ENCODE measurements around the gene BPI. TPM values are rescaled to one million over a fixed set of nuclear protein-coding genes. Genes with fewer than 3 reads are reported as not detected.

BPI gene
- total RNA-seq, 1 experiment from 2014 or later: not detected

GRCh38 chr20:38346741-38347140 is 42.8 kb downstream of the BPI start:
- no peak overlapping the region for H3K27ac Mint-ChIP-seq (ENCODE audit: low read depth, unreplicated experiment)
- peaks cover 28% of the 10 kb centered on the region for H3K27me3 Mint-ChIP-seq (ENCODE audit: insufficient read depth, unreplicated experiment)
- no TSS peak for BruUV-seq (replicated peaks)
- intact Hi-C loops (cut with micrococcal nuclease): no loop called here
- no peaks in the 10 kb centered on the region for H3K36me3 Mint-ChIP-seq (ENCODE audit: insufficient read depth, unreplicated experiment)
- CTCF ChIA-PET: interaction anchor here (0.7 to 1.1 kb wide), 3 partner anchors 10 to 1017 kb away, joined by 3 to 4 read pairs (median 3); no protein-coding TSS in a partner anchor
- H3K4me1 Mint-ChIP-seq (ENCODE audit: insufficient read depth, unreplicated experiment): no peaks in the 10 kb centered on the region
- POLR2A ChIA-PET: no interaction called here
- TF ChIP-seq CTCF (IDR thresholded peaks at IDR 0.05; ENCODE audit: unreplicated experiment): no peak
- H3K9me3 Mint-ChIP-seq (ENCODE audit: unreplicated experiment): no peaks in the 10 kb centered on the region
- H3K4me3 Mint-ChIP-seq (ENCODE audit: unreplicated experiment): no peak overlapping the region
- DNase-seq (ENCODE audit: unreplicated experiment): no peak

DNA sequence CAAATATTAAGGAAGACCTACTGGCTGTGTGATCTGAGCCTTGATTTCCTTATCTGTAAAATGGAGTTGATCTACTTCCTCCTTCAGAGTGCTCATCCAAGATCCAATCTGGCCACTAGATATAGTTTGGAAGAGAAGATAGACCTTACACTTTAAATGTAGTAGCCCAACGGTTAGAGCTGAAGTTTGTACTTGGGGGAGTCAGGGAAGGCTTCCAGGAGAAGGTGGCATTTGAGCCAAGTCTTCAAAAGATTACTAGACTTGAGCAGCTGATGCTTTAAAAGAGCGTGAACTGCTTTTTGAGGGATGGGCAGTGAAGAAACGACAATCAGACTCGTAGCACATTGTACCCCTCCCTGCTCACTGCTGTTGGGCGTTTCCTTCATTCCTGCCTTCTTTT is 45.9 kb downstream of the BPI start:
- Mint-ChIP-seq H3K4me1 (ENCODE audit: insufficient read depth, unreplicated experiment) (no peaks in the 10 kb centered on the region), H3K27ac (ENCODE audit: low read depth, unreplicated experiment) (no peak overlapping the region), H3K9me3 (ENCODE audit: unreplicated experiment) (no peaks in the 10 kb centered on the region), H3K36me3 (ENCODE audit: insufficient read depth, unreplicated experiment) (no peaks in the 10 kb centered on the region), H3K4me3 (ENCODE audit: unreplicated experiment) (no peak overlapping the region), H3K27me3 (ENCODE audit: insufficient read depth, unreplicated experiment) (peaks cover 28% of the 10 kb centered on the region)
- intact Hi-C loops (cut with micrococcal nuclease): no loop called here
- no peak for DNase-seq (ENCODE audit: unreplicated experiment)
- ChIA-PET POLR2A (no interaction called here), CTCF (interaction anchor here (1.8 kb wide), 1 partner anchor 11 kb away, joined by 4 read pairs; no protein-coding TSS in a partner anchor)
- no TSS peak for BruUV-seq (replicated peaks)
- no peak for TF ChIP-seq CTCF (IDR thresholded peaks at IDR 0.05; ENCODE audit: unreplicated experiment)

DNA sequence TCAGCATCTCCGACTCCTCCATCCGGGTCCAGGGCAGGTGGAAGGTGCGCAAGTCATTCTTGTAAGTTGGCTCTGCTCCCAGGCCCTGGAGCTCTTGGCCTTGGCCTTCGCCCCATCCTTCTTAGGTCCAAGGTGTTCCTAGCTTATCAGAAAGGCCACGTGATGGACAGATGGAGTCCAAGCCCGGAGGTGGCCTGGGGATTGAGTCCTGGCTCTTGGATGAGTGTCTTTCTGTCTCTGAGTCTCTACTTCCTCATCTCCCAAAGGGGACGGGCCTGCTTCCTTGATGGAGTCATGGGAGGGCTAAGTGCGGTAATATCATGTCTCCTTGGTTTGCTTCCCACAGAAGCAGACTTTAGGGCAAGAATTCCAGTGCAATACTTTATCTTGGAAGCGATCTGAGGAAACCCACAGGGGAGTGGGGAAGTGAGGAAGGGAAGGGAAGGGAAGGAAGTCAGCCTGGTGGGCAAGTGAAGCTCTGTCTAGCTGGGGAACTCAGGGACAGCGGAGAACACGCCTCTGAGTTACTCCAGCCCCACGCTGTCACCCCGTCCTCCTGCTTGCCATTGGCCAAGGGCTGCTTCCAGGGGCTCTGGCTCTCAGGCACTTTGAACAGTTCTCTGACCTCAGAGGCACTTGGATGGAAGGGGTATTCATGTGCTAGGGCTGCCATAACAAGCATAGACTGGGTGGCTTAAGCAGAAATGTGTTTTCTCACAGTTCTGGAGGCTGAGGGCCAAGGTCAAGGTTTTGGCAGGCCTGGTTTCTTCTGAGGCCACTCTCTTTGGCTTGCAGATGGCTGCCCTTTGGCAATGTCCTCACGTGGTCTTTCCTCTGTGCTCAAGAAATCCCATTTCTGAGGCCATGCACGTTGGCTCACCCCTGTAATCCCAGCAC is 47.2 kb downstream of the BPI start:
- H3K36me3 Mint-ChIP-seq (ENCODE audit: insufficient read depth, unreplicated experiment): no peaks in the 10 kb centered on the region
- no peaks in the 10 kb centered on the region for H3K4me1 Mint-ChIP-seq (ENCODE audit: insufficient read depth, unreplicated experiment)
- BruUV-seq (replicated peaks): no TSS peak
- H3K9me3 Mint-ChIP-seq (ENCODE audit: unreplicated experiment): no peaks in the 10 kb centered on the region
- intact Hi-C loops (cut with micrococcal nuclease): no loop called here
- CTCF ChIA-PET: interaction anchor here (0.6 to 1.8 kb wide), 4 partner anchors 10 to 359 kb away, joined by 3 to 6 read pairs (median 4); no protein-coding TSS in a partner anchor
- H3K27me3 Mint-ChIP-seq (ENCODE audit: insufficient read depth, unreplicated experiment): peaks cover 18% of the 10 kb centered on the region
- H3K4me3 Mint-ChIP-seq (ENCODE audit: unreplicated experiment): no peak overlapping the region
- POLR2A ChIA-PET: no interaction called here
- H3K27ac Mint-ChIP-seq (ENCODE audit: low read depth, unreplicated experiment): no peak overlapping the region
- TF ChIP-seq CTCF (IDR thresholded peaks at IDR 0.05; ENCODE audit: unreplicated experiment): no peak
- no peak for DNase-seq (ENCODE audit: unreplicated experiment)

- no peak for DNase-seq (ENCODE audit: unreplicated experiment)
- no peak overlapping the region for H3K27ac Mint-ChIP-seq (ENCODE audit: low read depth, unreplicated experiment)
- no peaks in the 10 kb centered on the region for H3K36me3 Mint-ChIP-seq (ENCODE audit: insufficient read depth, unreplicated experiment)
- H3K4me1 Mint-ChIP-seq (ENCODE audit: insufficient read depth, unreplicated experiment): no peaks in the 10 kb centered on the region
- ChIA-PET POLR2A (interaction anchor here (0.7 kb wide), 1 partner anchor 1695 kb away, joined by 3 read pairs; no protein-coding TSS in a partner anchor), CTCF (interaction anchor here (0.6 to 1.4 kb wide), 6 partner anchors 8 to 1163 kb away, joined by 3 to 7 read pairs (median 3); partner anchors contain the start of gene SNHG17)
- H3K9me3 Mint-ChIP-seq (ENCODE audit: unreplicated experiment): no peaks in the 10 kb centered on the region
- H3K4me3 Mint-ChIP-seq (ENCODE audit: unreplicated experiment): no peak overlapping the region
- no TSS peak for BruUV-seq (replicated peaks)
- H3K27me3 Mint-ChIP-seq (ENCODE audit: insufficient read depth, unreplicated experiment): peaks cover 18% of the 10 kb centered on the region
- TF ChIP-seq CTCF (IDR thresholded peaks at IDR 0.05; ENCODE audit: unreplicated experiment): no peak
- intact Hi-C loops (cut with micrococcal nuclease): no loop called here
Observed at GRCh38 chr20:38353316-38353715, 49.4 kb downstream of the BPI start.
